HG03064 (cell line): Measurements from ENCODE around the gene TSR2.
"Not testable (repeated sequence)": the region's sequence is repeated elsewhere in the genome, so short reads cannot be mapped to it uniquely, and the experiment has no call there.

ENCODE experiments used
- ATAC-seq: cut with Tn5 transposase; IDR thresholded peaks from one replicate; pipeline ENCODE4 v1.9.1; 2021; ENCODE audit warnings: low read depth; ENCODE audit not compliant: unreplicated experiment

The TSR2 gene

GRCh38 chrX:54470054-54470760 is 30.0 kb downstream of the TSR2 start:
- ATAC-seq, result no peak

- no peak for ATAC-seq
Measured at GRCh38 chrX:54473993-54474859, 34.0 kb downstream of the TSR2 start.

- no peak for ATAC-seq
Measured at GRCh38 chrX:54479136-54480111, 39.2 kb downstream of the TSR2 start.

- ATAC-seq, result no peak
Measured at GRCh38 chrX:54482839-54483593, 42.8 kb downstream of the TSR2 start.

GRCh38 chrX:54483946-54484345 is 43.7 kb downstream of the TSR2 start:
- ATAC-seq, result no peak

DNA sequence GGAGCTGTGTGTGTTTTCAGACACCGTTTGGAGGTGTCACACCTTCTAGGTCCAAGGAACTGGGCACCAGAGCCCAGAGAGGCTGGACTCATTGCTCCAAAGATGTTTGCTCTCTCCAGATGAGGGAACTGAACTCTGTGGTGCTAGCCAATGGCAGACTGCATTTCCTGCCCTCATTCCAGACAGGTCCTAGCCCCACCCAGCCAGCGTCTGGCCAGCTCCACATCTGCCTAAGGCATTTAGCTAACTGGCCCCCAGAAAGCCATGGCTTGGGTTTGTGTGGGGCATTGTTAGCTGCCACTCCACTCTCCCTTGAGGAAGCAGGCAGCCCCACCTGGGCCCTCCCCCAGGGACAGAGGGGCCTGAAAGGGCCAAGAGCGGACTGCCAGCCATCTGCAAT is 44.5 kb downstream of the TSR2 start:
- no peak for ATAC-seq

GRCh38 chrX:54489819-54490218 is 49.6 kb downstream of the TSR2 start:
- not testable (repeated sequence) for ATAC-seq

DNA sequence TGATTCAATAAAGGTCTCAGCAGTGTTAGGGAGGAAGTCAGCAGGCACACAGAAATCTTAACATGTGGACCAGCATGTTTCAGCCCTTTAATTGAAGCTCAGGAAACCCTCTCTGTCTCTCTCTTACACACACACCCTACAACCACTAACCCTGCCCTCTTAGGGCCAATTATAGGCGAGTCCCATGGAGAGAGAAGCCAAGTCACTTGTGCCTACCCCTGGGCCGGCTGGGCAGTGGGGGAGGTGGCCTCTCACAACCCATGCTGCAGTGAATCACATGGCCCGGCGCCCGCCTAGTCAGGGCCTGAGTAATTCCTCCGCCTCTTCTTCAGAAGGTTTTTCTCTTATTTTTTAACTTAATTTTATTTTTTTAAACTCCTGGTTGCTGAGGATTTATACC is 52.1 kb downstream of the TSR2 start:
- ATAC-seq, result no peak

DNA sequence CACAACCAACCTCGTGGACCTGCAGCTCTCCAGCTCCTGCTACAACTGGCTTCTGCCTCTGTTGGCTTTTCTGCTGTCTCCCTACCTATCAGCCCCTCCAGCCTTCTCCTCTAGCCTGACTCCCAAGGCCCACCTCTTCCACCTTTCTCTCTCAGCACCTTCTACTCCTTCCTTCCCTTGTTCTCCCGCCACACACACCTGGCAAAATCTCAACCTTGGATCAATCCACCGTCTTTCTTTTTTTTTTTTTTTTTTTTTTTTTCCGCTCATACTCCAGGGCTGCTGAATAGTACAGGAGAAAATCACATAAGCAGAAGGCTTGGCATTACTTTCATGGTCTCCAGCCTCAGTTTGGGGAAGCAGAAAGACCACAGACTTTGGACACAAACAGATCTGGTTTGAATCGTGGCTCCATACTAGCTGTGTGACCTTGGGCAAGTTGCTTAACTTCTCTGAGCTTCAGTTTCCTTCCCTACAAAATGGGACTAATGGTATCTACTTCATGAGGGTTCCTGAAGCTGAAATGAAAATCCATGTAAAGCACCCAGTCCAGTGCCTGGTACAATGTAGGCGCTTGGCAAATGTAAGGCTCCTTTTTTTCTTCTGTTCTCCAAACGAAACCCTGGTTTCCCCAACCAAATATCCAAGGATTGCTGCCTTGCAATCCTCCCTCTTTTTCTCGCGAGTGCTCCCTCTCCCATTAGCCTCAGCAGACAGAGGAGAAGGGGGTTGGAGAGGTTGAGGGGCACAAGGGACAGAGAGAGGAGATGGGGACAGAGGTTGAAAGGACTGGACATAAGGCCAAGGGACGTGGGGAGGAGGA is 54.2 kb downstream of the TSR2 start:
- no peak for ATAC-seq
